ENCODE measurements around the gene MIX23. TPM values are rescaled to one million over a fixed set of nuclear protein-coding genes. Genes with fewer than 3 reads are reported as not detected.
"Not testable (repeated sequence)": the region's sequence is repeated elsewhere in the genome, so short reads cannot be mapped to it uniquely, and the experiment has no call there.

MIX23 gene
- total and polyA plus RNA-seq, 2 of the 4 experiments (the other 2 are of a cell fraction) = 10.0 to 26.7 TPM

DNA sequence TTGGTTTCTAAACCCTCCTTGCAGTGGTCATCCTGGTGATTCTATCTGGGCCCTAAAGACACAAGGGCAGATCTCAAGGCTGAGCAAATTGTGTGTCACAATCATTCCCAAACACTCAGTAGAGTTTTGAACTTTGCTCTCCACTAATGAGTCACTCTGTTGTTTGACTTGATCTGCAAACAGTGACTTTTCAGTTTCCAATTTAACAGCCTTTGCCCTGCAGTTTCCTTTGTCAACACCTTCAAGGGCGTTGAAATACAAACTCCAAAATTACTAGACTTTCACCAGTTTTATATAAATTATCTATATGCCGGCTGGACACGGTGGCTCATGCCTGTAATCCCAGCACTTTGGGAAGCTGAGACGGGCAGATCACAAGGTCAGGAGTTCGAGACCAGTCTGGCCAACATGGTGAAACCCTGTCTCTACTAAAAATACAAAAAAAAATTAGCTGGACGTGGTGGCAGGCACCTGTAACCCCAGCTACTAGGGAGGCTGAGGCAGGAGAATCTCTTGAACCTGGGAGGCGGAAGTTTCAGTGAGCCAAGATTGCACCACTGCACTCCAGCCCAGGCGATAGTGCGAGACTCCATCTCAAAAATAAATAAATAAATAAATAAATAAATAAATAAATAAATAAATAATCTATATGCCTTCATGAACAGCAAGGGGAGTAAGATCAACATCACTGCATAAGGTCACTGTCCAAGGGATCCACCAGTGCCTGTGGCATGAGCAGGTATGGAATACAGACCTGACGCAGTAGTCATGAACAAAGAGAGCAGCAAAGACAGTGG, 17.3 kb downstream of the MIX23 start:
- H4K8ac ChIP-seq (ENCODE audit: low read depth in 2 of 2, low read length in 2 of 2); H3K4me1 ChIP-seq (ENCODE audit: control insufficient read depth, insufficient read depth, low read length); H3K18ac ChIP-seq (ENCODE audit: low read depth, low read length); H3K9me3 ChIP-seq (ENCODE audit: control insufficient read depth, insufficient read depth, low read length); H3K4me2 ChIP-seq (ENCODE audit: low read depth, low read length); H3K56ac ChIP-seq (ENCODE audit: extremely low read depth, insufficient read depth, low read length); H3K4ac ChIP-seq (ENCODE audit: low read depth, low read length); in situ Hi-C loops (cut with MboI; ENCODE audit: low sequenced_read_pairs); intact Hi-C loops (cut with micrococcal nuclease); dilution Hi-C loops (cut with HindIII; ENCODE audit: low sequenced_read_pairs, unreplicated experiment); H3K9me1 ChIP-seq (ENCODE audit: insufficient read depth, low read length); H3K79me1 ChIP-seq (ENCODE audit: low read depth in 1 of 2, low read length in 2 of 2); H3K4me3 ChIP-seq (ENCODE audit: insufficient read depth, low read depth, low read length); H4K5ac ChIP-seq (ENCODE audit: low read depth, low read length); H4K91ac ChIP-seq (ENCODE audit: insufficient read depth, low read depth, low read length); H2AK9ac ChIP-seq (replicated peaks; ENCODE audit: low read depth, low read length, poor library complexity); H3K23ac ChIP-seq (ENCODE audit: low read depth, low read length); H3K27me3 ChIP-seq (ENCODE audit: control insufficient read depth, insufficient read depth, low read length); H3K14ac ChIP-seq (replicated peaks; ENCODE audit: low read depth, low read length); H2AK5ac ChIP-seq (ENCODE audit: low read depth, low read length); H3K9ac ChIP-seq (ENCODE audit: low read depth, low read length); H2BK5ac ChIP-seq (ENCODE audit: low read depth, low read length, poor library complexity, severe bottlenecking); H2BK15ac ChIP-seq (ENCODE audit: low read depth, low read length); POLR2A ChIA-PET (ENCODE audit: unreplicated experiment); H2BK120ac ChIP-seq (ENCODE audit: low read depth, low read length); H2BK20ac ChIP-seq (ENCODE audit: low read depth, low read length); H2AFZ ChIP-seq (replicated peaks; ENCODE audit: low read length, poor library complexity); H4K20me1 ChIP-seq (ENCODE audit: insufficient read depth, low read length); H3K27ac ChIP-seq (ENCODE audit: insufficient read depth, low read length); BruUV-seq (replicated peaks): not testable (repeated sequence)
- DNase-seq (peak; percentile 72), ATAC-seq (ENCODE audit: low read depth) (peak; percentile 93)
- H3K36me3 ChIP-seq (ENCODE audit: control insufficient read depth, insufficient read depth, low read length) = peaks cover 12% of the 10 kb centered on the region
- peak; percentile 79 for TF ChIP-seq CEBPB (IDR thresholded peaks at IDR 0.05; ENCODE audit: low read depth, low read length)
- peak; percentile 30; the same call in 1 of the 2 replicates for TF ChIP-seq FOS (IDR thresholded peaks at IDR 0.05; ENCODE audit: low read depth, low read length)
- CTCF ChIA-PET = interaction anchor here (0.7 to 0.9 kb wide), 2 partner anchors 62 to 99 kb away, joined by 3 read pairs; no protein-coding TSS in a partner anchor
- WGBS, 2 experiments (ENCODE audit: extremely low coverage in 2 of 2, insufficient read length in 1 of 2) = 100% methylated on average over 1 of the region's 10 CpGs; no CpG with 5 or more reads in 1 of the 2 experiments
